K562 (cell line): ENCODE data around the gene CENPX. TPM values are rescaled to one million over a fixed set of nuclear protein-coding genes. Genes with fewer than 3 reads are reported as not detected.

ENCODE experiments used
- ARNT ChIP-seq, 2 experiments: fragments of 450-650 bp; IDR thresholded peaks; 2 replicates each; pipeline ENCODE4 v1.6.1; 2016; ENCODE audit warnings: mild to moderate bottlenecking in 1 of 2
- BHLHE40 ChIP-seq: IDR thresholded peaks from 2 replicates; pipeline ENCODE4 v1.6.1; 2011; ENCODE audit warnings: low read length, improper control_type of control experiment
- FUS ChIP-seq: fragments of 200-400 bp; formaldehyde crosslinking; optimal IDR thresholded peaks from 2 replicates; pipeline ENCODE3; 2017; ENCODE audit warnings: low read depth, low read length
- GTF2F1 ChIP-seq: IDR thresholded peaks from 2 replicates; pipeline ENCODE4 v1.6.1; 2011; ENCODE audit warnings: low read depth, low read length, improper control_type of control experiment
- HCFC1 ChIP-seq: IDR thresholded peaks from 2 replicates; pipeline ENCODE4 v1.6.1; 2012; ENCODE audit warnings: low read depth, low read length, improper control_type of control experiment
- NCOA2 ChIP-seq, 2 experiments: fragments of 450-650 bp; IDR thresholded peaks; 2 replicates each; pipeline ENCODE4 v1.6.1; 2018; ENCODE audit warnings: mild to moderate bottlenecking in 2 of 2, moderate library complexity in 1 of 2; ENCODE audit not compliant: partially characterized antibody in 2 of 2
- NR2C2 ChIP-seq, 2 experiments: fragments of 200-800 bp in 1 of 2; sonication (Bioruptor generic) in 1 of 2; sonication (generic) in 1 of 2; formaldehyde crosslinking in 1 of 2; IDR thresholded peaks; 2 replicates each; pipeline versions ENCODE4 v1.6.1 to v1.8.0; 2016 to 2022; ENCODE audit warnings: mild to moderate bottlenecking in 1 of 2, missing compliant biosample characterization in 1 of 2, missing genetic modification characterization in 1 of 2, missing genetic modification reagents in 1 of 2
- RHOXF2B ChIP-seq: fragments of 250-450 bp; sonication (Bioruptor Pico); conservative IDR thresholded peaks from 2 replicates; pipeline ENCODE4 v1.5.1; 2021
- ZKSCAN3 ChIP-seq: fragments of 250-450 bp; sonication (Bioruptor Pico); IDR thresholded peaks from 2 replicates; pipeline ENCODE4 v1.4.0; 2020
- ZNF124 ChIP-seq: sonication (generic); formaldehyde crosslinking; IDR thresholded peaks from 2 replicates; pipeline ENCODE4 v1.8.1; 2022; ENCODE audit warnings: missing genetic modification reagents
- ZNF408 ChIP-seq: fragments of 250-450 bp; sonication (Bioruptor Pico); IDR thresholded peaks from 2 replicates; pipeline ENCODE4 v1.4.0; 2020; ENCODE audit warnings: low read depth, mild to moderate bottlenecking, moderate library complexity
- ZNF668 ChIP-seq: fragments of 250-450 bp; sonication (Bioruptor Pico); IDR thresholded peaks from 2 replicates; pipeline ENCODE4 v1.8.0; 2022; ENCODE audit warnings: mild to moderate bottlenecking, inconsistent platforms
- ZNF699 ChIP-seq: fragments of 250-450 bp; sonication (Bioruptor Pico); IDR thresholded peaks from 2 replicates; pipeline ENCODE4 v1.8.0; 2021; ENCODE audit warnings: mild to moderate bottlenecking, moderate library complexity; ENCODE audit not compliant: insufficient replicate concordance
- ZNF75A ChIP-seq: fragments of 450-650 bp; formaldehyde crosslinking; IDR thresholded peaks from 2 replicates; pipeline ENCODE4 v1.4.0; 2020; ENCODE audit warnings: mild to moderate bottlenecking
- polyA plus RNA-seq, 8 experiments: library from polyadenylated mRNA; depleted of rRNA in 4 of 8; stranded (reverse) in 5 of 8; unstranded in 3 of 8; fragments of >200 nt; fragmentation: Nextera tagmentation in 2 of 8; fragmentation: Illumina TruSeq in 1 of 8; extraction: Ambion mirVana in 2 of 8; extraction: Trizol in 1 of 8; gene quantifications; 2 replicates each; pipeline versions ENCODE4 v1.2.1 to v1.2.3, GENCODE V29; 2011 to 2014; ENCODE audit warnings: inconsistent platforms in 1 of 8, missing spikeins in 1 of 8
- total RNA-seq, 7 experiments: library from RNA; depleted of rRNA in 6 of 7; stranded (reverse); fragments of >200 nt in 6 of 7; fragmentation: Illumina TruSeq in 2 of 7; extraction: Trizol in 2 of 7; gene quantifications; 2 replicates each; pipeline versions ENCODE4 v1.2.1 to v1.2.3, GENCODE V29; 2011 to 2021; ENCODE audit warnings: low replicate concordance in 1 of 7
- TF ChIP-seq, protein P1 (sequence below), 2 experiments: IDR thresholded peaks; 2 replicates each; pipeline ENCODE4 v1.6.1; 2011; ENCODE audit warnings: borderline replicate concordance in 1 of 2, control low read depth in 1 of 2, low read depth in 1 of 2, low read length in 1 of 2, mild to moderate bottlenecking in 1 of 2, mixed read lengths in 1 of 2, moderate library complexity in 1 of 2; ENCODE audit not compliant: insufficient read depth in 1 of 2, insufficient read length in 1 of 2, poor library complexity in 1 of 2, severe bottlenecking in 1 of 2; ENCODE audit errors: extremely low read depth in 1 of 2
- TF ChIP-seq, protein P2 (sequence below), 2 experiments: fragments of 450-650 bp in 1 of 2; sonication (generic) in 1 of 2; formaldehyde crosslinking in 1 of 2; IDR thresholded peaks; 2 replicates each; pipeline versions ENCODE4 v1.7.1 to v1.9.0; 2016 to 2022; ENCODE audit warnings: inconsistent platforms in 1 of 2, mild to moderate bottlenecking in 1 of 2, missing genetic modification reagents in 1 of 2

The CENPX gene
- total and polyA plus RNA-seq, 9 of the 15 experiments (the other 6 are each of a cell fraction or from before 2014, with no cell fraction given) = 32.7 to 352 (median 127) TPM

DNA sequence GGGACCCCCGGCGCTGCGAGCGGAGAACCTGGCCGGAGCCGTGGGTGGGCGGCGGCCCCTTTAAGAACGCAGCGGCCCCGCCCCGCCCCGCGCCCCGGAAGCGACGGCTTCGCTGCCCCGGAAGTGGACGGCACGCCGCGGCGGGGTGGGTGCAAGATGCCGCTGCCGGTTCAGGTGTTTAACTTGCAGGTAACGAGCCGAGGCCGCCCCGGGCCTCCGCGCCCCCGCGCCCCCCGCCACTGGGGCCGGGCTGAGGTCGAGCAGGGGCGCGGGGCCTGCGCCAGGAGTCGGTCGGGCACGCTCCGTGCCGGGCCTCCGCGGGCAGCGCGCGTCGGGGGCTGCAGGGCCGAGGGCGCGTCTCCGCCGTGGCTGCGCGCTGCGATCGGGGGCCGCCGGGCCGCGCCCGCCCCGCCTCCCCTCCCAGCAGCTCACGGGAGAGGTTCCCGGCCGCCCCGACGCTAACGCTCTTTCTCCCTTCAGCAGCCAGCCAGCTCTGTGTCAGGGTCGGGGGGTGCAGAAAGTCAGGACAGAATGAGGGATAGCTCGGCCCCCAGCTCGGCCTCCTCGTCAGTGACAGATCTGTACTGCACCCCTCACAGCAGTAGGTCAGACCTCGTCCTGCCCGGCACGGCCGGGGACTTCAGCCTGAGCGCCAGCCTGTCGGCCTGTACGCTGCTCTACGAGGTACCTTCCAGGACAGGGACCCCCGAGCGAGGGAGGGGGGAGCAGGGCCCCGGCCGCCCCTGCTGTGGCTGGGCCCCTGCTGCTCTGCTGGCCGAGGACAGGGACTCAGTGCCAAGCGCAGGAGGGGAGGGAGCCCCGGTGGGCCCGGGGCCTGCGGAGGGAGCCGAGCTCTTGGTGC is 29.3 kb upstream of the CENPX start, which contains the start of the genes GPS1 and RFNG (continued):
- TF ChIP-seq, protein P1, sequence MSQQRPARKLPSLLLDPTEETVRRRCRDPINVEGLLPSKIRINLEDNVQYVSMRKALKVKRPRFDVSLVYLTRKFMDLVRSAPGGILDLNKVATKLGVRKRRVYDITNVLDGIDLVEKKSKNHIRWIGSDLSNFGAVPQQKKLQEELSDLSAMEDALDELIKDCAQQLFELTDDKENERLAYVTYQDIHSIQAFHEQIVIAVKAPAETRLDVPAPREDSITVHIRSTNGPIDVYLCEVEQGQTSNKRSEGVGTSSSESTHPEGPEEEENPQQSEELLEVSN (IDR thresholded peaks at IDR 0.05; ENCODE audit: borderline replicate concordance in 1 of 2, extremely low read depth in 1 of 2, insufficient read depth in 1 of 2, insufficient read length in 1 of 2, low read depth in 1 of 2, low read length in 1 of 2, poor library complexity in 1 of 2, severe bottlenecking in 1 of 2) = peak in 1 of 2 experiments; percentile 3
- TF ChIP-seq HCFC1 (peak; percentile 76), ZNF699 (no peak), FUS (no peak), RHOXF2B (no peak), GTF2F1 (no peak), ARNT (IDR thresholded peaks at IDR 0.05) (no peak), ZNF124 (CRISPR knock-in tag) (no peak), ZNF668 (CRISPR knock-in tag) (no peak), NCOA2 (IDR thresholded peaks at IDR 0.05; ENCODE audit: partially characterized antibody in 2 of 2) (no peak), ZNF408 (no peak), BHLHE40 (no peak), ZKSCAN3 (CRISPR knock-in tag) (no peak), ZNF75A (CRISPR knock-in tag) (no peak), NR2C2 (CRISPR knock-in tag; IDR thresholded peaks at IDR 0.05) (peak; percentile 98), NR2C2 (tag; IDR thresholded peaks at IDR 0.05) (peak; percentile 100)
- TF ChIP-seq, protein P2, sequence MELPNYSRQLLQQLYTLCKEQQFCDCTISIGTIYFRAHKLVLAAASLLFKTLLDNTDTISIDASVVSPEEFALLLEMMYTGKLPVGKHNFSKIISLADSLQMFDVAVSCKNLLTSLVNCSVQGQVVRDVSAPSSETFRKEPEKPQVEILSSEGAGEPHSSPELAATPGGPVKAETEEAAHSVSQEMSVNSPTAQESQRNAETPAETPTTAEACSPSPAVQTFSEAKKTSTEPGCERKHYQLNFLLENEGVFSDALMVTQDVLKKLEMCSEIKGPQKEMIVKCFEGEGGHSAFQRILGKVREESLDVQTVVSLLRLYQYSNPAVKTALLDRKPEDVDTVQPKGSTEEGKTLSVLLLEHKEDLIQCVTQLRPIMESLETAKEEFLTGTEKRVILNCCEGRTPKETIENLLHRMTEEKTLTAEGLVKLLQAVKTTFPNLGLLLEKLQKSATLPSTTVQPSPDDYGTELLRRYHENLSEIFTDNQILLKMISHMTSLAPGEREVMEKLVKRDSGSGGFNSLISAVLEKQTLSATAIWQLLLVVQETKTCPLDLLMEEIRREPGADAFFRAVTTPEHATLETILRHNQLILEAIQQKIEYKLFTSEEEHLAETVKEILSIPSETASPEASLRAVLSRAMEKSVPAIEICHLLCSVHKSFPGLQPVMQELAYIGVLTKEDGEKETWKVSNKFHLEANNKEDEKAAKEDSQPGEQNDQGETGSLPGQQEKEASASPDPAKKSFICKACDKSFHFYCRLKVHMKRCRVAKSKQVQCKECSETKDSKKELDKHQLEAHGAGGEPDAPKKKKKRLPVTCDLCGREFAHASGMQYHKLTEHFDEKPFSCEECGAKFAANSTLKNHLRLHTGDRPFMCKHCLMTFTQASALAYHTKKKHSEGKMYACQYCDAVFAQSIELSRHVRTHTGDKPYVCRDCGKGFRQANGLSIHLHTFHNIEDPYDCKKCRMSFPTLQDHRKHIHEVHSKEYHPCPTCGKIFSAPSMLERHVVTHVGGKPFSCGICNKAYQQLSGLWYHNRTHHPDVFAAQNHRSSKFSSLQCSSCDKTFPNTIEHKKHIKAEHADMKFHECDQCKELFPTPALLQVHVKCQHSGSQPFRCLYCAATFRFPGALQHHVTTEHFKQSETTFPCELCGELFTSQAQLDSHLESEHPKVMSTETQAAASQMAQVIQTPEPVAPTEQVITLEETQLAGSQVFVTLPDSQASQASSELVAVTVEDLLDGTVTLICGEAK (IDR thresholded peaks at IDR 0.05) = peak; percentile 94
- TF ChIP-seq, protein P2 (CRISPR knock-in tag; IDR thresholded peaks at IDR 0.05) = no peak
